HG03342 (cell line): ENCODE measurements around the gene MEGF6.

Source experiments
- ATAC-seq: cut with Tn5 transposase; IDR thresholded peaks from one replicate; pipeline ENCODE4 v1.9.1; 2021; ENCODE audit warnings: mild to moderate bottlenecking, moderate library complexity; ENCODE audit not compliant: unreplicated experiment

The MEGF6 gene

DNA sequence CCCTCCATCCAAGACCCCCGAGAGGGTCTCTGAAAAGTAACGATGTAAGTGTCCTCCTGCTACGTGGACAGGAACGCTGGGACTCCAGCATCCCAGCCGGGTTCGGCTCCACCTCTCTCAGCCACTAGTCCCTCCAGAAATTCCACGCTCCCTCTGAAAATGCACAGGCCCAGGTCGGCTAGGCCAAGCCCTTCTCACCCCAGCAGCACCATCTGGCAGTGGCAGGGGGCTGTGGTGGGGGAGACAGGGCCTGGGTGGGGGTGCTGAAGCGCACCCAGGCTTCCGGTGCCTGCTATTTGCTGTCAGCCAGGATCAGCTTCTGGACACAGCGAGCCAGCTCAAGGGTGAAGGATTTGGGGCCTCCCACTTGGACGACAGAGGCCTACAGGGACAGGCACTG lies 83.5 kb downstream of the MEGF6 start:
- ATAC-seq: no peak

GRCh38 chr1:3525551-3526482 lies 85.5 kb downstream of the MEGF6 start:
- ATAC-seq: no peak

GRCh38 chr1:3524556-3525203 lies 86.6 kb downstream of the MEGF6 start:
- ATAC-seq: no peak

GRCh38 chr1:3523980-3524379 lies 87.3 kb downstream of the MEGF6 start:
- ATAC-seq: no peak

DNA sequence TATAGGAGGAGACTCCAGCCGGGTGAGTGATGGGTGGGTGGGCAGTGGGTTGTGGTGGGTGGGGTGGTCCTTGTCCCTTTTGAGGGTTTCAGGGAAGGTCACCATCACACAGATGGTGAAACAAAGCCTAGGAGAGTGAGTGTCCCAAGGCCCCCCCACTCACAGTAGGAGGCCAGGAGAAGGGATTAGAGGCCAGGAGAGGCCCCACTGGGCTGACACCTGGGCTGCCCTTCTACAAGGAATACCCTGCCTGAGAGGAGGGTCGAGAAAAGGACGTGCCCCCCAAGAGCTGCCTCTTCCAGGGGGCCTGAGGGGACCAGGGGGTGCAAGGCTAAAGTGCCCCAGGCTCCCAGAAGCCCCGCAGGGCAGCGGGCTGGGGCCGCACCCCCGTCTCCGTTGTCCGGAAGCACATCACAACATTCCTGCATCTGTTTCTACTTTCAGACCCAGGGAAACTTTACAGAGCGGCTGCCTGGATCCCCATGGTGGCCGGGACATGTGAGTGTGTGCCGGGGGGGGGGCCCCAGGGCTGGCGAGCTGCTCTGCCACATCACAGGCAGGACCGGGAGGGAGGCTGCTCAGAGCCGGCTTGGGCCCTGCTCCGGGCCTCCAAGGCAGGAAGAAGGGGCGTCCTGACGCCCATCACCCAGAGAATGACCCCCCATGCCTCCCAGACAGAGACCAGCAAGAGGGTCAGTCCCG lies 88.6 kb downstream of the MEGF6 start:
- ATAC-seq: no peak

GRCh38 chr1:3522112-3522511 lies 89.2 kb downstream of the MEGF6 start:
- ATAC-seq: no peak

DNA sequence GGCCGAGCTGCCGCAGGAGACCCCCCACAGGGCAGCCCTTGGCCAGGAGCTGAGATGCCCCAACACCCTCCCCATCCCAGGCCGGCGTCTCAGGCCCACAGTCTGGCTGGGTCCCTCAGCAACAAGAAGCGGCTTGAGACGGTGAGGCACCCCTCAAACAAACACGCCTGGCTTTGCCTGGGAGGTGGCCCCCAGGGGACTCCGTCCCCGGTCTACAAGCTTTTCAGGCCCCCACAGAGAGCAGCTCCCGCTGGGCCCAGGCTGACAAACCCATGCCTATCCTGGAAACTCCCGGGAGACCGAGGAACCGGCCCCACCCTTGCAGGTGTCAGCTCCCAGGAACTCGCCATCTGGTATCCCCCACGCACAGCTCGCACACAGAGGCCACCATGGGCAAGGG lies 89.9 kb downstream of the MEGF6 start:
- no peak for ATAC-seq

GRCh38 chr1:3520419-3521378 lies 90.6 kb downstream of the MEGF6 start:
- no peak for ATAC-seq

GRCh38 chr1:3519301-3519885 lies 91.9 kb downstream of the MEGF6 start:
- ATAC-seq: no peak

DNA sequence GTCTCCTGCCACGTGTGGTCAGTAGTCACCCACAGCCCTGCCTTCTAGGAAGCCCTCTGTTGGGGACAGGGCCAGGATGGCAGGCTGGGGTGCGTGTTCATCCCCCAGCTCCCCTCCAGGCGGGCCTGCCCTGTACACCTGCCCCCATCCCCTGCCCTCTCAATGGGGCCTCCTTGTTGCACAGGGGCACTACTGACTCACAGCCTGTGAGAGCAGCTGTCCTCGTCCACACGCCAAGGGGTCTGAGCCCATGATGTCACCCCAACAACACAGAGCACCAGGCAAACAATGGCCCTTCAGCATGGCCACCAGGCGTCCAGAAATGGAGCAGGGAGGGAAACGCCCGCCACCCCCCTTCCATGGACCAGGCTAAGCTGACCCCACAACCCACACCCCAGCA lies 92.6 kb downstream of the MEGF6 start:
- no peak for ATAC-seq

- no peak for ATAC-seq
Observed at GRCh38 chr1:3518256-3518655, 93.1 kb downstream of the MEGF6 start.

DNA sequence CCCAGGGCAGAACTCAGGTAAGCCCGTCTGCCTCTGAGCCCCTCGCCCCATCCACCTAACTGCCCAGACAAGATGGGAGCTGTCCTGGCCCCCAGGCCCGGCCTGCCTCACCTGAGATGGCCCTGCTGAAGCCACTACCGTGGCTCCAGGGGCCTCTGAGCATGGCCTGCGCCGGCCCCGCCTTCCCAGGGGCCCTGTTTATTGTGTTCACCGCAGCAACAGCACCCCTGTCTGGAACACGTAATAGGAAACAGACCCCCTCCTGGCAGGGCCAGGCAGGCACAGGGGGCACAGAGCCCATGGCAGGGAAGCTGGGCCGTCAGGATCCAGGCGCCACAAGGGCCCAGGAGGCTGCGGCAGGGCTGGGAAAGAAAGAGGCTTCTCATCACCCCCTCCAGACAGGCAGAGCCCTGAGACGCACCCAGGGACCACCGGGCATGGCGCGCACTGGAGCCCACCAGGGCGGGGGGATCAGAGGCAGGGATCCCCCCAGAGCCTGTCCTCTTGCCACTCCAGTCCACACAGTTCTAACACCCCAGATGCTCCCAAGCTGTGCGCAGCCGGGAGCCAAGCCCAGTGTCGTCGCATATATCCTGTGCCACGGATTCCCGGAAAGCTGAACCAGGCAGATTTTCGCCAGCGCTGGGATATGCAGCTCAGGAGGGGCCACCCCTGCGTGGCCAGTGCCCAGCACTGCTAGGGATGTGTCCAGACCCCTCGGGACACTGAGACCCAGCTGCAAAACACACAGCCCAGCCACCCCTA lies 94.2 kb downstream of the MEGF6 start:
- no peak for ATAC-seq

DNA sequence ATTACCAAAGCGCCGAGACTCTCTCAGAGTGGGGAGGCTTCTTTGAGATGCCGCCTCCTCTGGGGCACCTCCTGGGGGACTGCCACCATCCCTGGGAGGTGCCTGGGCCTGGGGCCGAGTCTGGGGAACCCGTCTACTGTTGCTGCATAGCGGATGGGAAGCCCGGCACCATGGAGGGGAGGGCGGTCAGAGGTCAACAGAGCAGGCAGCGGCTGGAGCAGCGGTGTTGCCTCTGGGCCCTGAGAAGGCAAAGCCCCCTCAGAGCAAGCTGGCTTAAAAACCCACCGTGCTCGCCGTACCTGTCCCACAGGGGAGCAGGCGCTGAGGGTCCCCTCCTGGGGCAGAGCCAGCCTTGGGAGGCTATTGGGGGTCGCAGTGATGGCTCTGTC lies 94.8 kb downstream of the MEGF6 start:
- no peak for ATAC-seq

GRCh38 chr1:3515774-3516480 lies 95.4 kb downstream of the MEGF6 start:
- ATAC-seq: no peak

DNA sequence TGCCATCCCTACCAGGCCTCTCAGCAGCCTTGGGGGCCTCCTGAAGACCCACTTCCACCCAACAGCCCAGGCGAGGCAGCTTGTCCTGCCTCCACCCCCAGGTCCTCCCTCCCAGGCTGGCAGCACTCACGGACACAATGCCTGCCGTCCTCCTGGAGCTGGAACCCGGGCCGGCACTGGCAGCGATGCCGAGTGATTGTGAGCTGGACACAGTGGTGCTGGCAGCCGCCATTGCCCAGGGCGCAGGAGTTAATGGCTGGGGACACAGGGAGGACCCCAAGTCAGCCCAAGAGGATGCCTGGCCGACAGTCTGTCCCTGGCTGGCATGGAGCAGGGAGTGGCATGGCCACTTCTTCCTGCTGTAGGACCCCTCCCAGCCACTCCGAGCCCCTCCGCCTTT lies 96.0 kb downstream of the MEGF6 start:
- ATAC-seq: no peak

DNA sequence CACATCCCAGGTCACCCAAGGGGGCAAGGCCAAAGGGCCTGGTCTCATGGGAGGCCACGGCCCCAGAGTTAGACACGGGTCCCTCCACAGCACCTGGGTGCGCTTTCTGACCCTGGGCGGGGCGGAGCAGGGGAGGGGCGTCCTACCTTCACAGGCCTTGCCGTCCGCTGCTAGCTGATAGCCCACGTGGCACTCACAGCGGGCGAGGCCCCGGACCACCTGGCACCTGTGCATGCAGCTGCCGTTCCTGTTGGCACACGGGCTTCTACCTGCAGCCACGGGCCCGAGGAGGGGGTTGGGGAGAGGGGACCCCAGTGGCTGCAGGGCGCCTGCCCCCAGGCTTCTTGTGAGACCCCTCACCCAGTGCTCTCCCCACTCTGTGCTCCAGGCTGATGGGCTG lies 96.9 kb downstream of the MEGF6 start:
- no peak for ATAC-seq

DNA sequence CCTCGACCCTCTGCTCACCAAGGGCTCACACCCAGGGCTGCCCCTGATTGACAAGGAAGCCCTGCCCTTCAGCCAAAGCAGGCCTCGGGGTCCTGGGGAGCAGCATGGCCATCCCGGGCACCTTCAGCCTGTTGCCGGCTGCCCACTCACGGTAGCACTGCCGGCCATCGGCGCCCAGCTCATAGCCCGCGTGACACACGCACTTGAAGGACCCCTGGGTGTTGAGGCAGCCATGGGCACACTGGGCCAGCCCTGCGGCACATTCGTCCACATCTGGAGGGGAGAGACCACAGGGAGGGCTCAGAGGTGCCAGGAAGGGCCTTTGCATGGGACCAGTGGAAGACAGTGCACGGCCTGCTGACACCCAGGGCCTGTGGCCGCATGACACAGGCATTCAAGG lies 99.5 kb downstream of the MEGF6 start:
- ATAC-seq: no peak

DNA sequence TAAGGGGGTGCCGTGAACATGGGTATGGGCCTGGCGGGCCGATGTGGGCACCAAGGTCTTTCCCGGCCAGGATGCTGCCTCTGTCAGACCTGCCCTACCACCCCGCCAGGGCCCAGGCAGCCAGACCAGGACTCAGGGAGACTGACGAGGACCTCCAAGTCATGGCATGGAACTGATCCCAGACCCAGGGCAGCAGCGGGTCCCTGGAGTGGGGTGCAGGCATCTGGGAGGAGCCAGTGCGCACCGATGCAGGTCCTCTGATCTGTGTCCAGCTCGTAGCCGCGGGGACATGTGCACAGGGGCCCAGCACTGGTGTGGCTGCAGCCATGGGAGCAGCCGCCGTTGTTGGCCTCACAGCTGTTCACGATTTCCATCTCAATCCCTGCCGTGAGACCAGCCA lies 100.0 kb downstream of the MEGF6 start:
- no peak for ATAC-seq

DNA sequence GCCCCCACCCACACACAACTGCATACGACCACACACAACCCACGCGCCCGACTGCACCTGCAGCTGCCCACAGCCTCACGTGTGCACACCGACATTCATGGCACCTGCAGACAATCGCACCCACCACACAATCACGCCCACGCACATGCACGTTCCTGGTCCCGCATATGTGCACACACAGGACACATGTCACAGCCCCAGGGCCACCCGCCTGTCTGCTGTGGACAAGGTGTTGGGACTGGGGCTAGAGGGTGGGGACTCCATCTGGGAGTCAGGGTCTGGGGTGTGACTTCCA lies 100.4 kb downstream of the MEGF6 start:
- ATAC-seq: no peak
